HUES64 (cell line): Measurements from ENCODE around the gene GIPC3.

Experiments
- H3K27ac ChIP-seq: 2 replicates; pipeline ENCODE4 v1.7.0; 2013; ENCODE audit warnings: low read depth, low read length, inconsistent platforms
- H3K27me3 ChIP-seq: 2 replicates; pipeline ENCODE4 v1.6.1; 2013; ENCODE audit warnings: mild to moderate bottlenecking, low read length; ENCODE audit not compliant: insufficient read depth
- H3K36me3 ChIP-seq: 2 replicates; pipeline ENCODE4 v1.6.1; 2013; ENCODE audit warnings: mild to moderate bottlenecking, low read length; ENCODE audit not compliant: insufficient read depth
- H3K4me1 ChIP-seq: 2 replicates; pipeline ENCODE4 v1.6.1; 2013; ENCODE audit warnings: mild to moderate bottlenecking, low read length, moderate library complexity; ENCODE audit not compliant: insufficient read depth
- H3K4me3 ChIP-seq: 2 replicates; pipeline ENCODE4 v1.5.1; 2013; ENCODE audit warnings: mild to moderate bottlenecking, low read length, moderate library complexity
- H3K9ac ChIP-seq: 2 replicates; pipeline ENCODE4 v1.6.1; 2013; ENCODE audit warnings: mild to moderate bottlenecking, low read depth, low read length
- H3K9me3 ChIP-seq: 2 replicates; pipeline ENCODE4 v1.6.1; 2013; ENCODE audit warnings: low read depth, low read length; ENCODE audit not compliant: insufficient read depth
- WGBS: fragments of 150-250, 120-280 bp; methylation state at CpG from one replicate; pipeline ENCODE4 v1.1.7; 2013; ENCODE audit warnings: missing lambda C conversion rate; 5-methylcytosine and 5-hydroxymethylcytosine counted together

GIPC3 gene

DNA sequence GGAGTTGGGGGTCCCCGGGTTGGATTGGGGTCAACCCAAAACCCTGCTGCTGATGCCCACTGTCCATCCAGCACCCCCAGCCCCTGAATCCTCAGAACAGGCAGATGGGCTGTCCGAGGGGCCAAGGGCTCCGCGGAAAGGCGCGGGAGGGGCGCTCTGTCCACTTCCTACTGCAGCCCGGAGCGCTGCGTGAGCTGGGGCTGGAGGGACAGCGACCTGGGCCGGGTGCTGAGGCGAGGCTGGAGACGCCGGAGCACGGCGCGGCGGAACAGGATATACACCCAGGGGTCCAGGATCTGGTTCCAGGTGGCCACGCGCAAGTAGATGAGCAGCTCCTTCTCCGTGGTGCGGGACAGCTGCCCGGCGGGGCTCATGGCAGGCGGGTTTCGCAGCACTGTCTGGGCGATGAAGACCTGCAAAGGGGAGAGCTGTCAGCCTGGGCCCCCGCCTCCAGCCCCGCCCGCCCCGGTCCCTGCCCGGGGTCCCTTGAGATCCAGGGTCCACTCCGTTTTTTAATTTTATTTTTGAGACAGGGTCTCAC is 10.3 kb downstream of the GIPC3 start:
- Histone ChIP-seq H3K4me3 (no peak overlapping the region), H3K36me3 (no peaks in the 10 kb centered on the region), H3K27ac (no peak overlapping the region), H3K9me3 (no peaks in the 10 kb centered on the region; the same call in 1 of the 2 replicates), H3K27me3 (0 out of 2 replicates have a peak, but pooled peaks cover 2% of the 10 kb centered on the region), H3K4me1 (no peaks in the 10 kb centered on the region), H3K9ac (no peak overlapping the region)
- WGBS: 91% methylated on average over 34 of the region's 34 CpGs

DNA sequence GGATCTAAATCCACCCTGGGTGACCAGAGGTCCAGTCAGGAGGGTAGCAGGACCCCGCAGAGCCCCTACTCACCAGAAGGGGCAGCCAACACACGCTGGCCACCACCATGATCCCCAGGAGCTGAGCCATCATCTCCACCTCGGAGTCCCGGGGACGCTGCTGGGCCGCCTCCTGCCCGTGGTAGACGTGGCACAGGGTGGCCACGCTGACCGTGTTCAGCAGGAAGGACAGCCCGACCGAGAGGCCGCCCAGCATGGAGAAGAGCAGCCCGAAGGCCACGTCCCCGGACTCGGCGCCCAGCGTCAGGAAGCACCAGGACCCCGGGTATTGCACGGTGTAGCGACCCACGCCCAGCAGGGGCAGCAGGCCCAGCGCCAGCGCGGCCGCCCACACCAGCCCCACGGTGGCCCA is 14.5 kb downstream of the GIPC3 start:
- H3K9me3 ChIP-seq: no peaks in the 10 kb centered on the region
- H3K4me1 ChIP-seq: no peaks in the 10 kb centered on the region
- no peak overlapping the region for H3K4me3 ChIP-seq
- H3K27me3 ChIP-seq: no peaks in the 10 kb centered on the region
- no peak overlapping the region for H3K27ac ChIP-seq
- 90% methylated on average over 28 of the region's 28 CpGs for WGBS
- H3K9ac ChIP-seq: no peak overlapping the region
- no peaks in the 10 kb centered on the region for H3K36me3 ChIP-seq

DNA sequence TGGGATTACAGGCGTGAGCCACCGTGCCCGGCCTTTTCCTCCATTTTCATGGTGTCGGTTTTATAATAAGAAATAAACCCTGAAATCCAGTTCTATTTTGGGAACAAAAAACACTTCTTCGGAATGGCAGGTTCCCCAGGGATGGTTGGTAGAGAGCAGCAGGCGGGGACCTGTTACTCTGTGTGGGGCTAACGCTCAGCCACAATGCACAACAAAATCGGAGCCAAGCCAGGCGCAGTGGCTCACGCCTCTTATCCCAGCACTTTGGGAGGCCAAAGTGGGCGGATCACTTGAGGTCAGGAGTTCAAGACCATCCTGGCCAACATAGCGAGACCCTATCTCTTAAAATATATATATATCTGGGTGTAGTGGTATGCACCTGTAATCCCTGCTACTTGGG is 15.7 kb downstream of the GIPC3 start:
- WGBS: 94% methylated on average over 11 of the region's 12 CpGs
- Histone ChIP-seq H3K4me1 (no peaks in the 10 kb centered on the region), H3K27ac (no peak overlapping the region), H3K4me3 (no peak overlapping the region), H3K36me3 (no peaks in the 10 kb centered on the region), H3K9ac (no peak overlapping the region), H3K27me3 (peaks cover 9% of the 10 kb centered on the region), H3K9me3 (no peaks in the 10 kb centered on the region)

DNA sequence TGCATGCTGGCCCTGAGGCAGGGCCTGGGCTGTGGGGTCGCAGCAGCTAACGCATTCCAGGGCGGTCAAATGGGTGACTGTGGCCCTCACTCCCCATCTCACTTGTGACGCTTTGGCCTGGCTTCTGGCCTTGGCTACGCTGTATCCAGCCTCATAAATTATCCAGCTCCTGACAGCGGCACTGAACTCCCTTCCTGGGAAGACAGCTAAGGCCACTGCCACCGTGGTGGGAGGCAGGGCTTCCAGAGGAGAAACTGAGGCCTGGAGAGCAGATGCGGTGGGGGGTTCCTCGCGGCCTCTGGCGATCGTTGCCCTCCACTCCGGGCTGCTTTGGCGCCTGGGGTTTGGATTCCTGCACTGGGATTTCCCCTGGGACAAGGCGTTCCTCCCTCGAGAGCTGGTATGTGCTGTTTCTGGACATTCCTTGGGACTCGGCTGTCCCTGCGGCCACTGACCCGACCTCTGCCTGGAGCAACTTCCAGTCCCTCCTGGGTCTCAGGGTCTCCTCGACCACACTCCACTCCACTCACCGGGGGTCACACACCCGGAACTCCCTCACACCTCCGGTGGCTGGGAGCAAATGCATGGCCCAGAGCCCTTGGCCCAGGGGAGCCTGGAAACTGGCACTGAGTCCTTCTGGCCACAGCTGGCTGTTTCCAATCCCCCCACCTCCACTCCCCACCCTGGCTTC is 18.0 kb downstream of the GIPC3 start:
- no peaks in the 10 kb centered on the region for H3K36me3 ChIP-seq
- H3K4me3 ChIP-seq: no peak overlapping the region
- H3K27me3 ChIP-seq: peaks cover 12% of the 10 kb centered on the region
- H3K9me3 ChIP-seq: no peaks in the 10 kb centered on the region
- no peak overlapping the region for H3K27ac ChIP-seq
- peaks cover 6% of the 10 kb centered on the region; the same call in 1 of the 2 replicates for H3K4me1 ChIP-seq
- H3K9ac ChIP-seq: no peak overlapping the region
- 89% methylated on average over 23 of the region's 23 CpGs for WGBS

DNA sequence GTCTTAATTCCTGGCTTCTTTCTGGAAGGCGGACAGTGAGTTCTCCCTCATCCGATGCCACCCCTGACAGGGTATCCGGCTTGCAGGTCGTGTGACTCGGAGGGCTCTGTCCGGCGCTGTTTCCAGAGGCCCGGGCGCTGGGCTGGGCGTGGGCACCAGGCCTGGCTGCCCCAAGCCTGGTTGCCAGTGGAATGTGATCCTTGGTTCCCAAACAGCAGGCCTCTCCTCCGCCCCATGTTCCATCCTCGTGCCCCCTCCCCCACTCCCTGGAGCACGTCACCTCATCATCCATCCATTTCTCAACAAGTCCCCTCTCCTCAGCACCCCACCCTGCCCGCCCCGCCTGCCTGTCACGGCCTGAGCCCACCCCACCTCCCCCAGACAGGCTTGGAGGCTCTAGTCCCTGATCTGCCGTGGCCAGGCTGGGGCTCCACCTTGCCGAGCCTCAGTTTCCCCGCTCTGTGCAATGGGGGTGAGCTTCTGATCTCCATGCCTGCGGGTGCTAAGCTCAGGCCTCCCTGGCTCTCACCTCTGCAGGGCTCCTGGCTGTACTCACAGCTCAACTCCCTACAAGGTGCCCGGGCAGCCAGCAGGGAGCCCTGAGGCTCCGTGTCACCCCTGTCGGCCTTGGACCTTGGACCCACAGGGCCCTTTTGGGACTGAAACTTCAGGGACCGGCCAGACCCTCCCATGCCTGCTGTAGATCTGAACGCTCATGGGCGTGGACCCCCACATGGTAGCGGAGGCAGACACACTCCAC is 19.1 kb downstream of the GIPC3 start:
- no peak overlapping the region for H3K4me3 ChIP-seq
- peaks cover 8% of the 10 kb centered on the region; the same call in 1 of the 2 replicates for H3K4me1 ChIP-seq
- H3K9me3 ChIP-seq: no peaks in the 10 kb centered on the region
- 90% methylated on average over 27 of the region's 27 CpGs for WGBS
- H3K36me3 ChIP-seq: no peaks in the 10 kb centered on the region
- no peak overlapping the region for H3K9ac ChIP-seq
- no peak overlapping the region for H3K27ac ChIP-seq
- H3K27me3 ChIP-seq: peaks cover 12% of the 10 kb centered on the region

DNA sequence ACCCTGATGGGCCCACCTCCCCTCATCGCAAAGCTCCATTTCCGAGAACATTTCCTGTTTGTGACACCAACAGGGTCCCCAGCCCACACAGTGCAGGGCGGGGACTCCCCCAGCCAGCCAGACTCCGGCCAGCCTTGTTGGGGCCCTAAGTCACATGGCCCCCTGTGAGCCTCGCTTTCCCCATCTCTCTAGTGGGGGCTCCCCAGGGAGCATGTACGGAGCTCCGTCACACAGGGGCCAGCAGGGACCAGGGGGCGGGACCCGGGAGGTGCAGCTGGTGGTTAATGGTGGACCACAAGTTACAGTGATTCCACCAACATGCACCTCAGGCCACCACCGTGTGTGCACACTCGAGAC is 19.7 kb downstream of the GIPC3 start:
- no peaks in the 10 kb centered on the region for H3K9me3 ChIP-seq
- H3K9ac ChIP-seq: no peak overlapping the region
- H3K4me1 ChIP-seq: peaks cover 8% of the 10 kb centered on the region; the same call in 1 of the 2 replicates
- H3K27ac ChIP-seq: no peak overlapping the region
- peaks cover 12% of the 10 kb centered on the region for H3K27me3 ChIP-seq
- no peaks in the 10 kb centered on the region for H3K36me3 ChIP-seq
- WGBS: 87% methylated on average over 11 of the region's 11 CpGs
- no peak overlapping the region for H3K4me3 ChIP-seq

DNA sequence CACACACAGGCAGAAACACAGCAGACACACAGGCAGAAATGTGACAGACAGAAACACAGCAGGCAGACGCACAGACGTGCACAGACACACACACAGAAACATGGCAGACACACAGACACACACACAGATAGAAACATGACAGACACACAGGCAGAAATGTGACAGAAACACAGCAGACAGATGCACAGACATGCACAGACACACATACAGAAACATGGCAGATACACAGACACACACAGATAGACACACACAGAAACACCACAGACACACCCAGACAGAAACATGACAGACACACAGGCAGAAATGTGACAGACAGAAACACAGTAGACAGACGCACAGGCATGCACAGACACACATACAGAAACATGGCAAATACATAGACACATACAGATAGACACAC is 20.1 kb downstream of the GIPC3 start:
- Histone ChIP-seq H3K27me3 (peaks cover 12% of the 10 kb centered on the region), H3K36me3 (0 out of 2 replicates have a peak, but pooled peaks cover 1% of the 10 kb centered on the region), H3K9ac (no peak overlapping the region), H3K27ac (no peak overlapping the region), H3K4me1 (peaks cover 8% of the 10 kb centered on the region; the same call in 1 of the 2 replicates), H3K9me3 (no peaks in the 10 kb centered on the region), H3K4me3 (no peak overlapping the region)
- 87% methylated on average over 3 of the region's 3 CpGs for WGBS

DNA sequence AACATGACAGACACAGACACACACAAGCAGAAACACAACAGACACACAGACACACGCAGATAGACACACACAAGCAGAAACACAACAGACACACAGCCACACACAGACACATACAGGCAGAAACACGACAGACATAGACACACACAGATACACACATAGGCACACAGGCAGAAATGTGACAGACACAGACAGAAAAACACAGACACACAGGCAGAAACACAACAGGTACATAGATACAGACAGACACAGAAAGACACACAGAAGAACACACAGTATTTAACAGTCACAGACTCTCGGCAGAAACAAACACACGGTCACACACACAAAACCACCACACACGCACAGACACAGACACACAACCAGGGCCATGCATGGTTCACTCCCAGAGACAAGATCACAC is 20.5 kb downstream of the GIPC3 start:
- H3K27me3 ChIP-seq: peaks cover 12% of the 10 kb centered on the region
- peaks cover 8% of the 10 kb centered on the region; the same call in 1 of the 2 replicates for H3K4me1 ChIP-seq
- H3K9ac ChIP-seq: no peak overlapping the region
- H3K27ac ChIP-seq: no peak overlapping the region
- 0 out of 2 replicates have a peak, but pooled peaks cover 5% of the 10 kb centered on the region for H3K36me3 ChIP-seq
- no peaks in the 10 kb centered on the region for H3K9me3 ChIP-seq
- WGBS: 80% methylated on average over 5 of the region's 5 CpGs
- H3K4me3 ChIP-seq: peak overlapping the region; percentile 53; the same call in 1 of the 2 replicates

DNA sequence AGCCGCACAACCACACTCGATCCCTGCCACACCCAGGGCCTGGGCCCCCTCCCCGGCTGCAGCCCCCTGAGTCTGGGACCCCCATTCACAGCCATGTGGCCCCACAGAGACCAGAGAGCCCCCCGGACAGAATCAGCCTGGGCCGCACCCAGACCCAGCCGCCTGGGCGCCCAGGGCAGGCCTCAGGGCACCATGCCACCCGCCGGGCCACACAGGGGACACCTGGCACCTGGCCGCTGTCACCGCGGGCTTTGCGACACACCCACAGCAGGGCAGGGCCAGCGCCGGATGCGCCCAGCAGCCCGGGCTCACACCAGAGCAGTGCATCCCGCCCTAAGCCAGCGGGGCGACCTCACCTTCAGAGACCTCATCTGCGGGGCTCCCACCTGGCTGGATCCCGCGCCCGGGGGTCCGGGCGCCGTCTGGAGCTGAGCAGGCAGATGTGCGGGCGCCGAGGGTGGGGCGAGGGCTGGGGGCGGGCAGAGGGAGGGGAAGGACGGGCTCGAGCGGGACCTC is 21.0 kb downstream of the GIPC3 start:
- Histone ChIP-seq H3K27ac (no peak overlapping the region), H3K9ac (no peak overlapping the region), H3K9me3 (no peaks in the 10 kb centered on the region), H3K4me1 (peaks cover 8% of the 10 kb centered on the region; the same call in 1 of the 2 replicates), H3K36me3 (peaks cover 7% of the 10 kb centered on the region; the same call in 1 of the 2 replicates), H3K27me3 (peaks cover 12% of the 10 kb centered on the region), H3K4me3 (peak overlapping the region; percentile 53)
- 16% methylated on average over 35 of the region's 35 CpGs for WGBS

DNA sequence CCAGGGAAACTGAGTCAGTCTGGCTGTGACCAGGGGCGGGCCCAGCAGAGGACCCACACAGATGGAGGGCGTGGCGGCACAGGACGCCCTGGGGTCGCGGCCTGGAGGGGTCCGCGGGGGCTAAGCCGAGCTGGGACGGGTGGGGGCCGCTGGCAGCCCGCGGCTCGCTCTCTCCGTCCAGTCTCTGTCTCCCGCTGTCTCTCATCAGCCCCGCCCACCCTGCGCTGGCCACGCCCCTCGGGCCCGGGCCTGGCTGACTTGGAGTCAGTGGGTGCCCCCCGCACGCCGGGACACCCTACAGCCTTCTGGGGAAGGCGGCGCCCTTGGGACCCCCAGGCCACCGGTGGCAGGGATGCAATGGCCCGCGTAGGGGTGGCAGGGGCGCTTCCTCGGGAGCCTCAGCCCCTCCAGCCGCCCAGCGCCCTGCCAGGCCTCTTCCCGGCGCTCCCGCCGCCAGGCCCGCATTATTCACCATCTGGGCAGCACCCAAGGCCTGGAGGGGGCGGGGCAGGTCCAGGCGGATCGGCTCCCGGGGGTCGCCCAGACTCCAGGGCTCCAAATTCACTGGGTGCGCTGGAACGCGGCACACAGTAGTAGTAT is 21.5 kb downstream of the GIPC3 start, which contains the start of gene TBXA2R:
Gene TBXA2R (minus strand): TSS at position 186 of the 600 bp plus-strand sequence. CDS start 6,241 bp downstream, outside the sequence.
- H3K9ac ChIP-seq: peak within 1 kb of the TSS; percentile 8; the same call in 1 of the 2 replicates
- 2% methylated on average over 46 of the region's 46 CpGs for WGBS

More for the DNA sequence above, 21.5 kb downstream of the GIPC3 start, which contains the start of gene TBXA2R:
- H3K27ac ChIP-seq: no peak within 1 kb of the TSS
- H3K36me3 ChIP-seq: peaks cover 13% of the 10 kb centered on the region
- peaks cover 12% of the 10 kb centered on the region for H3K27me3 ChIP-seq
- no peaks in the 10 kb centered on the region for H3K9me3 ChIP-seq
- H3K4me3 ChIP-seq: peak within 1 kb of the TSS; percentile 53
- peaks cover 8% of the 10 kb centered on the region; the same call in 1 of the 2 replicates for H3K4me1 ChIP-seq
